ENCODE data around the gene NAA15.
"Not testable (repeated sequence)": the region's sequence is repeated elsewhere in the genome, so short reads cannot be mapped to it uniquely, and the experiment has no call there.

GRCh38 chr4:139468756-139469155 lies 167.5 kb downstream of the NAA15 start:
- not testable (repeated sequence) for TF ChIP-seq CTCF, POLR2A (IDR thresholded peaks at IDR 0.05)
